ENCODE results near the gene SMAD2.

SMAD2 gene

GRCh38 chr18:47899107-47899840 is 31.2 kb downstream of the SMAD2 start:
- DNase-seq (ENCODE audit: low read depth) = no peak
- no peak for TF ChIP-seq CTCF (IDR thresholded peaks at IDR 0.05; ENCODE audit: low read length, missing control alignments)
- H3K4me3 ChIP-seq (replicated peaks; ENCODE audit: low read depth, low read length) = no peak overlapping the region

- DNase-seq (ENCODE audit: low read depth) = peak; percentile 43
- TF ChIP-seq CTCF (IDR thresholded peaks at IDR 0.05; ENCODE audit: low read length, missing control alignments) = no peak
- H3K4me3 ChIP-seq (replicated peaks; ENCODE audit: low read depth, low read length) = no peak overlapping the region
These were observed 31.8 kb downstream of the SMAD2 start for GRCh38 chr18:47898696-47899095.

- no peak for DNase-seq (ENCODE audit: low read depth)
- H3K4me3 ChIP-seq (replicated peaks; ENCODE audit: low read depth, low read length) = no peak overlapping the region
- no peak for TF ChIP-seq CTCF (IDR thresholded peaks at IDR 0.05; ENCODE audit: low read length, missing control alignments)
These were observed 32.4 kb downstream of the SMAD2 start for GRCh38 chr18:47898055-47898454.

- no peak for DNase-seq (ENCODE audit: low read depth)
- H3K4me3 ChIP-seq (replicated peaks; ENCODE audit: low read depth, low read length) = no peak overlapping the region
- no peak for TF ChIP-seq CTCF (IDR thresholded peaks at IDR 0.05; ENCODE audit: low read length, missing control alignments)
These were observed 34.8 kb downstream of the SMAD2 start for GRCh38 chr18:47895565-47896250.

- TF ChIP-seq CTCF (IDR thresholded peaks at IDR 0.05; ENCODE audit: low read length, missing control alignments) = no peak
These were observed 36.3 kb downstream of the SMAD2 start for GRCh38 chr18:47893939-47894699.

GRCh38 chr18:47893047-47893446 is 37.4 kb downstream of the SMAD2 start:
- no peak for DNase-seq (ENCODE audit: low read depth)
- H3K4me3 ChIP-seq (replicated peaks; ENCODE audit: low read depth, low read length) = no peak overlapping the region
- TF ChIP-seq CTCF (IDR thresholded peaks at IDR 0.05; ENCODE audit: low read length, missing control alignments) = no peak

More at GRCh38 chr18:47893939-47894699, 36.3 kb downstream of the SMAD2 start:
- no peak overlapping the region for H3K4me3 ChIP-seq (replicated peaks; ENCODE audit: low read depth, low read length)
- peak; percentile 26 for DNase-seq (ENCODE audit: low read depth)

Data from fibroblast of pulmonary artery (primary cell).